ENCODE results near the gene NR0B2.

Gene NR0B2

DNA sequence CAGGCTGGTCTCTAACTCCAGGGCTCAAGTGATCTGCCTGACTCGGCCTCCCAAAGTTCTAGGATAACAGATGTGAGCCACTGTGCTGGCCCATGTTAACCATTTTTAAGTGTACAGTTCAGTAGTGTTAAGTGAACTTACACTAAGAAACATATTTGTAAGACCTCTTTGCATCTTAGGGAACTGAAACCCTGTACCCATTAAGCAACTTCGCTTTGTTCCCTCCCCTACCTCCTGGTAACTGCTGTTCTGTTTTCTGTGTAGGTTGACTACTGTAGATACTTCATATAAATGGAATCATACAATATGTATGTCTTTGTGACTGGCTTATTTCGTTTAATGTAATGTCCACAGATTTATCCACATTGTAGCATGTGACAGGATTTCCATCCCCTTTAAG lies 18.8 kb upstream of the NR0B2 start:
- DNase-seq, result no peak

DNA sequence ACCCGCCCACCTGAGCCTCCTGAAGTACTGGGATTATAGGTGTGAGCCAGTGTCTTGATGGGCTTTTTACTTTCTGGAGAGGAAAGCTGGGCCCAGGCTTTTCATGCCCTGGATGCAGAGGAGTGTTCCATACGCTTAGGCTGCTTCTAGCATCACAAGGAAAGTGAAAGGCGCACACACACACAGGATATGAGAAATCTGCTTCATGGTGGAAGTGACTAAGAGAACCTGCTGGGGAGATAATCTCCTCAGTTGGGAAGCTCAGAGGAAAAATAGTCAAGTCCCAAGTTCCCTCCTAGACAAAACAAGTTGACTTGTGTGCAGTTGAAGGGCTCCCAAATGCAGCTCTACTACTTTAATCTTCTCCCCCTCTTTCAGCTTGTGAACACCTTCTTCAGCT lies 9.9 kb upstream of the NR0B2 start:
- no peak for DNase-seq

DNA sequence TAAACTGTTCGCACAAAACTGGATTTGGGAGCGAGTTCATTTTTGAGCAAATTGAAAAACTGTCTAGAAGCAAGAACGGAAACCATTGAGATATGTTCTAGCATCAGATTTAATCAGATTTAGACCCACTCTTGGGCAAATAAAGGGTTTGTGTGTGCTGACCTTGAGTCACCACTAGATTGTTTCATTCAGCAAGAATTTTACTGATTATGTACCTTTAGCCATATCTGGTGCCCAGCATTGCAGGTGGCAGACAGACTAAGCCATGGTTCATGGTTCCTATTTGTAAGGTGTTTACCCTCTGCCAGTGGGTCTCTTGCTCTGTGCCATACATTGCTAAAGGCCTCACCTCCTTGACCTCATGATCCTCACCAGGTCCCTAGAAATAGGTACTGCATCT lies 9.1 kb upstream of the NR0B2 start:
- DNase-seq, result no peak

DNA sequence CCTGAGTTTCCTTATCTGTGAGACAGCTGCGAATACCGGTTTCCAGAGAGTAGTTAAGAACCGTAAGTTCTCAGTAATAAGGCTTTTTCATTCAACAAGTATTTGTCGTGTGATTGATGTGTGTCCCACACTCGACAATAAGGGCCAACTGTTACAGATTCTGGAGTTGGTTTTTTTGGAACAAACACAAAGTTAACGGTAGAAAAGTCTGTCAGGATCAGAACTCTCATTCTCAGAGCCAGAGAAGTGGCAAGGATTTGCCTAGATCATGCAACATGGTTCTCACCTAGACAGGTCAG lies 8.6 kb upstream of the NR0B2 start:
- DNase-seq, result no peak

DNA sequence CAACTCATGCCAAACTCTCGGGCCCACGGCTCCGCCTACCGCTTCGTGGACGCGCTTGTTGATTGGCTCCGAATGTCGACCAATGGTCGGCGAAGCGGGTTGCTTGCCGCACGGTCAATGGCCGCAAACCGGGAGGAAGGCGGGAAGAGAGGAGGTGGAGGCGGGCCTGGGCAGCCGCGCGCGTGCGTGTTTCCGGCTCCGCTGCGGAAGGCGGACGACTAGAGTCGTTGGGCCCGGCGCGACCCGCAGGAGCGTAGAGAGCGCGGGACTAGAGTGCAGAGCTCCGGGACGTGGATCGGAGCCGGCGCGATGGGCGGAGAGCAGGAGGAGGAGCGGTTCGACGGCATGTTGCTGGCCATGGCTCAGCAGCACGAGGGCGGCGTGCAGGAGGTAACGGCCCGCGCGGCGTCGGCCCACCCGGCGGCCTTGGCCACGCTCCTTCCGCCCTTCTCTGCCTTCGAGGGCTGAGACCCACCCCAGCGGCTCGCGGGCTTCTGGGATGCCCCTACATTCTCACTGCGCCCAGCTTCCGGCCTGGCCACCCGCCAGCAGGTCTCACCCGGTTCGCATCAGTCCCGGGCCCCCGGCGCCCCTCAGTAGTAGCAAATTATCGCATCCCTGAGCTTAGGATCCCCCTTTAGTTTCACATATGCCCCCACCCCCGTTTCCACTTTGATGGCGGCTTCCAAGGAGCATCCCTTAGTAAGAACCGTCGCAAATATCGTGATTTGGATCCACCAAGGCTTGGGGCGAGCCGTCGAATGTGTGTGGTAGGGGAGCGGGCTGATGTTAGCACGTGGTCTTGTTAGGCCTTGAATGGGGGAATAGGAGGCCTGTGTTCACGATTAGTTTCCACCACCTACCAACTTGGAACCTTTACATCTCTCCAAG lies 8.0 kb upstream of the NR0B2 start, which contains the start of gene NUDC:
Gene NUDC, plus strand, starts transcription at position 204 of the 891 bp plus-strand sequence. Its CDS starts 106 bp downstream, at position 310.
- DNase-seq, result peak; percentile 95

DNA sequence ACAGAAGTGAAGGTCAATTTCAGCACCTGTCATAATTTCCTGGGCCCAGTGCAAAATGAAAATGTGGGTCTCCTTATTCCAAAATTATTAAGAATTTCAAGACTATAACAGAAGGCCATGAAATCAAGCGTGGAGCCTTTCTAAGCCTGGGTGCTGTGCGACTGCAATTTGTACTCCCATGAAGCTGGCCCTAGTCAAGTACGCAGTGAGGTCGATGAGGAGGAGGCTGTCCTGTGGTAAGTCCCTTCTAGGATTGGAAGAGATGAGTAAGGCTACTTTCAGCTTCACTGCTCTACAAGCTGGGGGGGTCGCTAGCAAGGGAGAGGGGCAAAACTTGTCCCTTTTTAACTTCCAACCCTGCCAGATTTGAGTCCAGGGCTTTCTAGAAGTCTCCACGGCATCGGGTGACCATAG lies 7.4 kb upstream of the NR0B2 start:
- DNase-seq, result no peak

DNA sequence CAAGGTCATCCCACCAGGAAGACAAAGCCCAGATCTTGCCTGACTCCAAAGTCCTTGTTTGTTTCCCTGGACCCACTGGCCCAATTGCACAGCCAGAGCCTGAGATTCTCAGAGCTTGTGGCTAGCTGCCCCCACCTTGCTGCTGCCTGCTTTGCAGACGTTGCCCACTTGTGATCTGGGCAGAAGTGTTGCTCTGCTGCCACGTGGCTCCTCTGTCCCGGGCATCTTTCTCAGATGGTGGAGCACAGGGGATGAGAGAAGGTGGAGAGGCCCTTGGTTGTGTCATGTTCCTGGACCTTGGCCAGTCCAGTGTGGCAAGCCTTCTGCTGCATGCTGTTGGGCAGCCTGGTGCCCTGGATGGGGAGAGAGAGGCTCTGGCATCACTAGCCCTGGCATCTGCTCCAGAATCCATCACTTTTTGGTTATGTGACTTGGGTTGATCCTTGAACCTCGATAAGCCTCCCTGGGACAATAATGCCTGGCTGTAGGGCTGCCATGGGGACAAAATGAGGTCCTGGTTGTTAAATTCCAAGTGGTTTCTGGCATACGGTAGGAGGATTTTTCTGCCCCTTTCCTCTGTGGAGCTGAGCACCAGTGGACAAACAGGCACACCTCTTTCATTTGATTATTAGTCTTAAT lies 1.5 kb upstream of the NR0B2 start:
- no peak for DNase-seq

DNA sequence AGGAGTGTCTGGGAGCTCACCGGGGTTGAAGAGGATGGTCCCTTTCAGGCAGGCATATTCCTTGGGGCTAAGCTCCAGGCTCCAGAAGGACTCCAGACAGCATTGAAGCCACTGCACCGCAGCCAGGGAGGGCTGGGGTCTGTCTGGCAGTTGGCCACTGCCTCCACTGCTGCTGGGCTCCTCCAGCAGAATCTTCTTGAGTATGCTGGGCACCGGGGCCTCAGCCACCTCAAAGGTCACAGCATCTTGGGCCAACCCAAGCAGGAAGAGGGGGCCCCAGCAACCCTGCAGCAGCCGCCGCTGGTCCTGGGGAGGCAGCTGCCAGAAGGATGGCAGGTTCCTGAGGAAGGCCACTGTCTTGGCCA lies 404 bp downstream of the NR0B2 start:
- DNase-seq, result no peak

DNA sequence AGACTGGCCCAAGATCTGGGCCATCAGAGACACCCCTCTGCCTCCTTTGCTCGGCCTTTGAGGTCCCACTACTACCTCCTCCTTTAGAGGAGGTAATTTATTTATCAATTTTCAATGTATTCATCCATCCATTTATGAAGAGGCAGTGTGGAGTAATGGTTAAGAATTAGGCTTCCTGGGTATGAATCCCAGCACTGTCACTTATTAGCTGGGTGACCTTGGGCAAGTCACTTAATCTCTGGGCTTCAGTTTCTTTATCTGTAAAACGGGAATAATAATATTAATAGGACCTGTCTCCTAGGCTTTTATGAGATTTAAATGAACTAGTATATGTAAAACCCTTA lies 1.7 kb downstream of the NR0B2 start:
- DNase-seq, result no peak

DNA sequence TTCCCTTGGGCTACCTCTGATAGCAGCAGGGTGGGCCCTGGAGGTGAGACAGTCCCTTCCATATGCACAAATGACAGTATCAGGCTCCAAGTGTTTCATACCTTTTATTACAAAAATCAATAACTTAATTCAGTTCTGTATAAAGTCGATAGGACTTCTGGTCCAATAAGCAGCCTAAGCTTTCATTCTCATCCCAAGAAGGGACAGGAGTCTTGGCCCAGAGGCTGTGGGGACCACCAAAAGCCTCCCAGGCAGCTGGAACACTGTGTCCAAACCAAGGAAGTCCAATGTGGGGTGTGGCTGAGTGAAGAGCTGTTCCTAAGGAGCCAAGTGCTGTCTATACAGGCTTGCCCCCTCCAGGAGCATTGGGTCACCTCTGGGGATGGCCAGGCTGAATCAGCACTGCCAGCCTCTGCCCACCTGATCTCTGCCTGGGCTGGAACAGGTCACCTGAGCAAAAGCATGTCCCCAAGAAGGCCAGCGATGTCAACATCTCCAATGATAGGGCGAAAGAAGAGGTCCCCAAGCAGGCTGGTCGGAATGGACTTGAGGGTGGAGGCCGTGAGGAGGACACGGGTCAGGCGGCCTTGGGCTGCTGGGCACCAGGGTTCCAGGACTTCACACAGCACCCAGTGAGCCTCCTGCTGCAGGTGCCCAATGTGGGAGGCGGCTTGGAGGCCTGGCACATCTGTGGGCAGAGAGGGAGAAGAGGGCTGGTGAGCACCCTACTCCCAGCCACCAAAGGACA lies 2.2 kb downstream of the NR0B2 start:
- no peak for DNase-seq

DNA sequence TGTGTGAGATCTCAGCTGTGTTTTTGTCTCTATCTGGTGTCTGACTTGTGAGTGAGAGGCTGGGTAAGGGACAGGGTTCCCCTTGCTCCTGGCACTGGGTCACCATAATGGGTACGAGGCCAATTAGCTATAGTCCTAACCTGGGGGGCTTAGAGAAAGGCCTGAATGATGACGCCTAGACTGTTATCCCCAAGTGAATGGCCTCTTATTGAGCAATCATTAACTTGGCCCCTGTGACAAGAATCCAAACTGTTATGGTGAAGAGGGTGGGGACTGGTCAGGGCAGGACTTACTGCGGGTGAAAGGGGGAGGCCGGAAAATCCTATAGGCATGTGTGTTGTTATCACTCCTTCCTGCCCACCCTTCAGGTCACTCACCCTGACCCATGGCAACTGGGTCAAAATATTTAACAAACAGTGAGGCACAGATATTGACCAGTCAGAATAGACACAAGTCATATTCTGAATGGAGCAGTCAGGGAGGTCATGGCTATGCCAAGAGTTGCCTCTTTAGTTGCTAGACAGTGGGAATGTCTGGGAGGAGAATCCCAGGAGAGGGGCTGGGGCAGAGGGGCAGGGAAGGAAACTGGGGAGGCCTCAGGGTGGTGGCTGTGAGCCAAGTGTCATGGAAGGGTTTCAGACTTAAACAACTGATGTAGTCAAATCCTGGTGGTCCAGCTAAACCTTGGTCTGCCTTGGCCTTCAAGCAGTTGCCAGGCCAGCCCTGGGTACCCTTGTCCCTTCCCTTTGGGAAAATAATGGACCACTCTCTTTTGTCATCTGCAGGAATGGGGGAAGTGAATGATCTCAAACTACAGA lies 3.2 kb downstream of the NR0B2 start:
- DNase-seq, result no peak

DNA sequence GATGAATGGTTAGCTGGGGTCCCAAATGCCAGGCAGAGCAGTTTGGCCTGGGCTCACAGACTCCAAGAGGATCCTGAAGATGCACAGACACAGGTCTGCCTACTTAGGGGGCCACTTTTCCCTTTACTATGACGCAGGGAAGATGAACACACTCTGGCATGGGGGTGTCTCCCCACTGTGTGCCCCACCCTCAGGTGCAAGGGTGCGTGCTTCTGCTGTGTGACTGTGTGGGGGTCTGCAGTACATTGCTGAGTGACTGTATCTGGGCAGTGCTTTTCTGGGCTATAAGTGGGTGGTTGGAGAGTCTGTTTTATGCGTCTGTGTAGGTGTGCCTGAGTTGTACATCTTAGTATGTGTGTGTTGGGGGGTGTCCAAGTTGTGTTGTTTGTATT lies 3.8 kb downstream of the NR0B2 start:
- DNase-seq, result no peak

DNA sequence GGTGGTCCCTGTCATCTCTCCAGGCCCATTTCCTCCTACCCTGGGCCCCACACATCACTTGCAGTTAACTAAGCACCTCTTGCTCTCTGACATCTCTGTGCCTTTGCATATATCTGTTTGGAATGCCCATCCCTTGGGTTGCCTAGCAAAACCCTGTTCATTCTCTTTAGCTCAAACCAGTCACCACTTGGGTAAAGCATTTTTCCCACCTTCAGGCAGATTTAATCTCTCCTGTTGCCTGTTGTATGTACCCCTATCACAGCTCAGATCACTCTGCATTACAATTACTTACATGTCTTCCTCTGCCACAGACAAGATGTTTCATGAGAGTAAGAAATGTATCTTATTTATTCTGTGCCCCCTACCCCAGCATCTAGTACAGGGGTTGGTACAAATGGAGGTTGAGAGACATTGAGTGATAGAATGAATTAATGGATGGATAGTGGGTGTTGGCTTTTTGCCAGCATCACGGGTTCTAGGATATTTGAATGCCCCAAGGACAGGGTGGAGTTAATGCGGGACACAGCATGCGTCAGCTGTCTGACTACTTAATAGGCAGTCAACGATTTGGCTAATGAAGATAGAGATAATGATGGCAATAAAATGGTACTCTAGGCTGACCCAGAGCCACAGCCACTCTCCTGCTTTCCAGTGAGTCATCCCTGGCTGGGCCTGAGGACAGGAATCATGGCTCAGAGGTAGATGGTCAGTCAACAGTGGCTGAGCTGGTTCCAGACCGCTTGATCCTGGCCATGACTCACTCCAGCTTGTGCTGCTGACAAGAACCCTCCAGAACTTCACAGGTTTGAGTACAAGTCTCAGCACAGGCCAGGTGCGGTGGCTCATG lies 6.5 kb downstream of the NR0B2 start:
- DNase-seq, result no peak

DNA sequence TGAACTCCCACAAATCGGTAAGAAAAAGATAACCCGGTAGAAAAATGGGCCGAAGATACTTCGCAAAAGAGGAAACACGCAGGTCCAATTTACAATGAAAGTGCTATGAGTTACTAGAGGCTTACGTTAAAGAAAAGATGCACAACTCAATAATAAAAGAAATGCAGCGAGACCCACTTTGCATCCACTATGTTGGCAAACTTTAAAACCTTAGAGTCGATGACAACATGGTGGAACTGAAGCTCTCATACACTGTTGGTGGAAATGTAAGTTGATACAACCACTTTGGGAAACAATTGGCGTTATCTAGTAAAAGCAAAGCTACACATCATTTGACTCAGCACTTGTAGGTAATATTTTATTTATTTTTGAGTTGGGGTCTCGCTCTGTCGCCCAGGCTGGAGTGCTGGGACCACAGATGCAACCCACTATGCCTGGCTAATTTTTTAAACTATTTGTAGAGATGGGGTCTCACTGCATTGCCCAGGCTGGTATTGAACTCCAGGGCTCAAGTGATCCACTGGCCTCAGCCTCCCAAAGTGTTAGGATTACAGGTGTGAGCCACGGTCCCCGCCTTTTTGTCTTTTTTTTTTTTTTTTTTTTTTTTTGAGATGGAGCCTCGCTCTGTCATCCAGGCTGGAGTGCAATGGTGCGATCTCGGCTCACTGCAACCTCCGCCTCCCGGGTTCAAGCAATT lies 12.8 kb downstream of the NR0B2 start:
- no peak for DNase-seq

DNA sequence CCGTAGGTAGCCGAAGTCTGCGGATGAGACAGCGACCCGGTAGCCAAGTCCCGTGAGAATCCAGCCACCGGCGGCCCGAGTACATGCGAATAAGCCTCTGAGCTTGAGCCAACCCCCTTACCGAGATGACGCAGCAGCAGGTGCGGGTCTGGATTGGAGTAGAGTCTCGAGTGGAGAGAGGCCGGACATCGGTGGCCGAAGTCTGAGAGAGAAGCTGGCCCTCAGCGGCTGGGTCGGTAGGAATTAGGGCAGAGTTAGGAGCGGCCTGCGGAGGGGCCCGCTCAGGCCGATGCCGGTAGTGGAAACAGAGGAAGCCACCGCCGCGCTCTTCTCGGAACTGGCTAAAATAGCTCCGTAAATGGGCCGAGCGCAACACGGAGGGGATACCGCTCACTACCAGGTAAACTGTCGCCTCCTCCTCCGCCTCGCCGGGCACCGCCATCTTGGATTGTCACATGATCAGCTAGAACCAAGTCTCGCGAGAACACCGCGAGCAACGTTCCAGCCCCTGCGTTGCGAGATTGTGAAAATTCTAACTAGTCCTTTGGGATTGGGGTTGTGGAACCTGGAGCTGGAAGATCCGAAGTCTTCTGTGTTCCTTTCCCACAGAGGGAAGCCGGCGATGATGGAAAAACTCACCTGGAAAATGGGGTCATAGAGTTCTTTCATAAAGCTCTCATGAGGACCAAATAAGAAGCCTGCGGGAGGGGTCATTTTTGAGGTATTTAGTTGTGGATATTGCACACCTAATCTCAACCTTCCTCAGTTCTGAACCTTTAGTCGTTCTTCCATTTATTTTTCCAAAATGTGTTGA lies 13.6 kb downstream of the NR0B2 start, which contains the start of gene GPATCH3:
Gene GPATCH3, minus strand, starts transcription at position 467 of the 814 bp plus-strand sequence. Its CDS starts 25 bp downstream, at position 442.
- peak; percentile 94 for DNase-seq

DNA sequence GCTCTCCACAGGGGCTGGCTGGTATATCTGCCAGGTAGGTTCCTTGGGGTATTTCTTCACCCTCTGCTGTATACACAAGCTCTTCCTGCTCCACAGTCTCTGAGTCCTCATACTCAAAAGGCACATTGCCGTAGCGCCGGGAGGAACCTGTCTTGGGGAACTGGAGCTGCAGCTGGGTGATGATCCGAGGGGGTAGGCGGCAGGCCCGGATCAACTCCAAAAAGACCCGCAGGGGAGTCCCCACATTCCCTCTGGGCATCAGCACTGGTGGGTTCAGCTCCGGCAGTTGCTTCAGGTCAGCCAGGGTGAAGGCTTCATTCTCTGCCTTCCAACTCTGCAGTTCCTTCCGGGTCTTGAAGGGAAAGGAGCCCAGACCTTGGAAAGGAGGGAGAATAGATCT lies 16.4 kb downstream of the NR0B2 start:
- DNase-seq, result no peak

DNA sequence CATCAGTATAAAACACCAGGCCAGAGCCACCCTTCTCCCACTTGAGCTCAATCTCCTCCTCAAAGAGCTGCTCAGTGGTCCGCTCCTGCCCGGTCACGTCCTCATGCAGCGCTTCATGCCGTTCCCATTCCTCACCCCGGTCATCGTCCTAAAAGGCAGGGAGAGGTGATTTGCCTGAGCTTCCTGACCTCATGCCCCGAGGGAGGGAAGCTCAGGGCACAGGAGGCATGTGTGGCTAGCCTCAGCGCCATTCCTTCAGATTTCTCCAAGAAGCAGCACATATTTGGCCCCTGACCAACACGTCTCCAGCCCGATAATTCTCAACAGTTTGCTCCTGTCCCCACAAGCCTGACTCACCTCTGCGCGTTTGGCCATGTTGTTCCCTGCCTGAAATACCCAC lies 19.5 kb downstream of the NR0B2 start:
- DNase-seq, result no peak

DNA sequence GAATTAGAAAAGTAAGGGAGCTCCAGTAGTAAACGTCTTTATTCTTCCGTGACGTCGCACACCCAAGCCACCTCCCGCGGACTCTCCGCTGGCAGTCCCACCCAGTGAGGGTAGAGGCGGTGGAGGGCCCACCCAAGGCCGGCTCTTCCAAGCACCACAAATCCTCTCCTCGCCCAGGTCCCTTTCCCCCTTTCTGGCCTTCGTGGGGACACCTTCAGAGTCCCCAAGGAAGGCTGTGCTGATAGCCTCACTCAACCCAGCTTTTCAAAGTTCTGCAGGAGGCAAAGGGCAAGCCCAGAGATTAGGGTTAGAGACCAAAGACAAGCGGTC lies 23.3 kb downstream of the NR0B2 start:
- DNase-seq, result no peak

DNA sequence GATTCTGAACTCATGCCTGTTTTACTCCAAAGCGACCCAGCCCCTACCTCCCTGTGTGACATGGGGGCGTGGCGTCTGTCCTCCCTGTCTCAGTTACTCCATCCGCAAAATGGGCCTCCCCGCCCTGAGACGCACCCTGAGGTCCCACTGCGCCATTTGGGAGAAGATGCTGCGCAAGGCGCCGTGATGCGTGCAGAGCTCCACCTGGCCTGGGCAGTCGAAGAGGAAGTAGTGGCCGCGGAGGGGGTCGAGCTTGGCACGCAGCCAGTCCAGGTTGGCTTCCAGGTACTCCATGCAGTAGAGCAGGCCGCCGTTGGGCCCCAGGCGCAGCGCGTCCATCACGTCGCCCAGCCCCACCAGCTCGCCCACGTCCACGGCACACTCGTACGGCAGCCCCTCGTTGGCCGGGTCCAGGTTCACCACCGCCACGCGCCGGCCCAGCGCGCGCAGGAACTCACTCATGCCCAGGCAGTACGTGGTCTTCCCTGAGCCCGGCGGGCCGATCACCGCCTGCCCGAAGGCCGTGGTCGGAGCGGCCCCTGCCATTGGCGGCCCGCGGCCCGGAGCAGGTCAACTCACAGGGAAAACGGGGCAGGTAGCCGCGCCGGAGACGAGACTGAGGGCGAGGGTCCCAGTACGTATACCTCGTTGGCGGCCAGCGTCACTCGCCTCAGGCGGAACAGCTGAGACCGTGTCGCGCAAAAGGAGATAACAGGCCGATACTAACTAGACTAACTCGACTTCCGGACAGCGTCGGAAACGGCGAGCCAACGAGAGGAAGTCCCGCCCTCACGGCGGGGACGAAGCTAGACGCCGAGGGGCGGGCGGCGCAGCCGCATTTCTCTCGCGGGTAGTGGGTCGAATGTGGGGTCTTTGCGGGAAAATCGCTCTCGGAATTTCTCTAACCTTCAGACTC lies 24.0 kb downstream of the NR0B2 start, which contains the start of gene GPN2:
Gene GPN2, minus strand, starts transcription at position 733 of the 916 bp plus-strand sequence. Its CDS starts 187 bp downstream, at position 546.
- peak; percentile 93 for DNase-seq
